Fibroblast of gingiva (primary cell): ENCODE data around the gene C4orf46.
"Not testable (repeated sequence)": the region's sequence is repeated elsewhere in the genome, so short reads cannot be mapped to it uniquely, and the experiment has no call there.

Experiments used
- DNase-seq: peaks from one replicate; pipeline ENCODE4 v3.0.0-alpha.2; 2011; ENCODE audit warnings: low read depth

C4orf46 gene

GRCh38 chr4:158671665-158671914 is at the start of gene C4orf46:
Gene C4orf46, minus strand, starts transcription at chr4:158671887. Its CDS starts 86 bp downstream, at chr4:158671801.
- no peak for DNase-seq

- no peak for DNase-seq
Observed at GRCh38 chr4:158715802-158716201, 44.1 kb upstream of the C4orf46 start.

- DNase-seq, result no peak
Observed at GRCh38 chr4:158714937-158715336, 43.2 kb upstream of the C4orf46 start.

GRCh38 chr4:158712622-158713021 is 40.9 kb upstream of the C4orf46 start:
- not testable (repeated sequence) for DNase-seq

GRCh38 chr4:158710814-158711213 is 39.1 kb upstream of the C4orf46 start:
- DNase-seq, result peak; percentile 4

- DNase-seq, result no peak
Observed at GRCh38 chr4:158704274-158704673, 32.6 kb upstream of the C4orf46 start.

- DNase-seq, result no peak
Observed at GRCh38 chr4:158688813-158689212, 17.1 kb upstream of the C4orf46 start.

- DNase-seq, result no peak
Observed at GRCh38 chr4:158682066-158682465, 10.4 kb upstream of the C4orf46 start.

- no peak for DNase-seq
Observed at GRCh38 chr4:158681629-158682028, 9.9 kb upstream of the C4orf46 start.

- no peak for DNase-seq
Observed at GRCh38 chr4:158678767-158679166, 7.1 kb upstream of the C4orf46 start.

GRCh38 chr4:158676076-158676475 is 4.4 kb upstream of the C4orf46 start:
- no peak for DNase-seq

GRCh38 chr4:158673633-158674032 is 1.9 kb upstream of the C4orf46 start:
- no peak for DNase-seq

GRCh38 chr4:158671915-158672806 is 474 bp upstream of the C4orf46 start, which contains the start of gene ETFDH:
Gene ETFDH, plus strand, starts transcription at chr4:158672296. Its CDS starts 161 bp downstream, at chr4:158672457.
- peak; percentile 100 for DNase-seq

GRCh38 chr4:158670975-158671664 is 567 bp downstream of the C4orf46 start:
- DNase-seq, result peak; percentile 92

- DNase-seq, result no peak
Observed at GRCh38 chr4:158669310-158669709, 2.4 kb downstream of the C4orf46 start.

- peak; percentile 52 for DNase-seq
Observed at GRCh38 chr4:158667651-158668198, 4.0 kb downstream of the C4orf46 start.

GRCh38 chr4:158666892-158667291 is 4.8 kb downstream of the C4orf46 start:
- DNase-seq, result no peak

GRCh38 chr4:158664806-158665205 is 6.9 kb downstream of the C4orf46 start:
- no peak for DNase-seq

GRCh38 chr4:158663707-158664625 is 7.7 kb downstream of the C4orf46 start:
- DNase-seq, result not testable (repeated sequence)

- DNase-seq, result not testable (repeated sequence)
Observed at GRCh38 chr4:158663255-158663654, 8.4 kb downstream of the C4orf46 start.

- no peak for DNase-seq
Observed at GRCh38 chr4:158657291-158657690, 14.4 kb downstream of the C4orf46 start.

GRCh38 chr4:158656439-158656838 is 15.2 kb downstream of the C4orf46 start:
- no peak for DNase-seq
